DMS53 treated with DMSO at 0.1 percent for 48 hours (cell line): ENCODE measurements around the gene TSPO.
"Not testable (repeated sequence)": the region's sequence is repeated elsewhere in the genome, so short reads cannot be mapped to it uniquely, and the experiment has no call there.

ENCODE experiments used
- DNase-seq: peaks from one replicate; lab custom pipeline; 2025; ENCODE audit not compliant: unreplicated experiment; lab: John Stamatoyannopoulos, UW

TSPO gene

DNA sequence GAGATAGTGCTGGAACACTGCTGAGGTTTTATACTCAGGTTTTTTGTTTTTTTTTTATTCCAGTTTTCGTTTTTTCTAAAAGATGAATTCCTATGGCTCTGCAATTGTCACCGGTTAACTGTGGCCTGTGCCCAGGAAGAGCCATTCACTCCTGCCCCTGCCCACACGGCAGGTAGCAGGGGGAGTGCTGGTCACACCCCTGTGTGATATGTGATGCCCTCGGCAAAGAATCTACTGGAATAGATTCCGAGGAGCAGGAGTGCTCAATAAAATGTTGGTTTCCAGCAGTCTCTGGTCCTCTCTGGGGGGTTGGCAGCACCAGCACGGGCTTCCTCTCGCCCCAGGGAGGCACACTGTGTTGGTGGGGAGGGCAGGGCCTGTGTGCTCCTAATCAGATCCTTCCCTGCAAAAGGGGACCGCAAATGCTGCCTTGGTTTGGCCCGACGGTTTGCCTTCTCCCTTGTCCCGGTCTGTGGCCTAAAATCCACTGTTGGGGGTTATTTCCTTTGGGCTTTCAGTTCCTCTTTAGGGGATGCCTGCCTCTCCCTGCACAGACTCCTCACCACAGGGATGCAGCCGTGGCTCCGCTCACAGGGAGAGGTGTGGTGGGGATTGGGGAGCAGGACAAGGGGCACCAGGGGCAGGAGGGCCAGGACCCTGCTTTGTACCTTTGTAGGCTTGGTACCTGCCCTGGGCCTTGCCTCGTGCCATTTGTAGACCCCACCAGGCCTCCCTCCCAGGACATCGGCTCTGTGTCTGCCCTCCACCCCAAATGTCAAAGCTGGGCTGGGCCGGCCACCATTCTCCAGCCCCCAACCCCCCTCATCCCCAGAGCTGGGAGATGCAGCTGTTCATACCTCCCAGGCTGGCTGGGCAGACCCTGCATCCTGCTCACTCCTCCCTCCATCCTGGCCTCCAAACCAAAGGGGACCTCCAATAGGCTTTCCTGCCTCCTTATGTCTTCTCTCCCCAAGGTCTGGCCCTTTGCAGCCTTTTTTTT lies 21.6 kb upstream of the TSPO start:
- no peak for DNase-seq

DNA sequence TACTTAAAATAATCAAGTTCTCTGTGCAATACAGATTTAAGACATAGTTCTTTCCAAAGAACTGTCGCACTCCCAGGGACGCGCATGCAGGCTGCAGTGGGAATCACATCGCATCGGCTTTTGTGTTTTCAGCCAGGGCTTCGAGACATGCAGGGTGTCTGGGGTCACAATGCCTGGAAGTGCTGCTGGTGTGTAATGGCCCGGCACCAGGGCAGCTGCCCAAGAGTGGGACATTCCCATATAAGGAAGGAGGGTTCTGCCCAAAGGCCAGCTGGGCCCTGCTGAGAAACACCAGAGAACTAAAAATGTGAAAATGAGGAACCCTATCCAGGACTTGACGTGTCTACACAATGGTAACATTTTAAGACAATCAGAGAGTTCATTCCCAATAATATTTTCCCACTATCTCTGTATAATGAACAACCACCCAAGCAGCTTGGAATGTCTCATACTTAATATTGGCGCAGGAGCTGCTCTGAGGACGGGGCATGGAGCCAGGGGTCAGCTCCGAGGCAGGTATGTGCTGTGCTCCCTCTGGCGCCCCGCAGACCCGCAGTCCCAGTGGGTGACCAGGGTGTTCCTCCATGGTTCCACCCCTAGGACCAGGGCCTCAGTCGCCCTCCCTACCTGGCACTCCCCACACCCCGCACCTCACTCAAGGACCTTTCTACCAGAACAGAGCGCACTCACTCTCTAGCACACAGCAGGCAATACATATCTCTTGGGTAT lies 19.4 kb upstream of the TSPO start:
- DNase-seq, result no peak

DNA sequence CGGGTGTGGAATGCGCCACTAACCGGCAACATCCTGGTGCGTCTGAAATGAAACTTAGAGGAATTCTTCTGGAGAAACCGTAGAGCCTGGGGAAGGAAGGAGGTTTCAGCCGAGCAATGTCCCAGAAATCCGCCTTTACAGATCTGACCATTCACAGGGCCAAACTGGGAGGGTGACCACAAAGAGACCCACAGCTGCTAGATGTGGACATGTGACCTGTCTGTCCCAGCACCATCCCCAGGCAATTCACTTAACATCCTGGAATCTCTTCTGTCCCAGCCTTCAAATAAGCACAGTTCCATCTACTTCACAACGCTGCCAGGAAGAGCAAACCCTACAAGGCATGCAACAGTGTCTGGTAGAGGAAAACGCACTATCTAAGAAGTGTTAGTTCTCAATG lies 18.0 kb upstream of the TSPO start:
- no peak for DNase-seq

DNA sequence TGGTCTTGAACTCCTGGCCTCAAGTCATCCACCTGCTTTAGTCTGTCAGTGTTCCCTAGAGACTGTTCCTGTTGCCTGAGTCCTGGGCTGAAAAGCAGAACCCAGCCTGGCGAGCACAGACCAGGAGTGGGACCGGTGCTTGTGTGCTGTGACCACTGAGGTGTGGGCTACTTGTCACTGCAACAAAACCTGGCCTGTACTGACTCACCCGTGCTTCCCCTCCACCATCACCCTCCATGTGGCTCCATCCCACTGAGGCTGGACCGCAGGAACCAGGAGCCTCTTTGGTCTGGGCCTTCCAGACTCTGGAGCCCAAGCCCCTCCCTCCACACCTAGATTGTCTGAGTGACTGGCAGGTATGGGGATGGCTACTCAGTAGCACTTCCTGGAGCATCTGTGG lies 16.8 kb upstream of the TSPO start:
- DNase-seq, result no peak

DNA sequence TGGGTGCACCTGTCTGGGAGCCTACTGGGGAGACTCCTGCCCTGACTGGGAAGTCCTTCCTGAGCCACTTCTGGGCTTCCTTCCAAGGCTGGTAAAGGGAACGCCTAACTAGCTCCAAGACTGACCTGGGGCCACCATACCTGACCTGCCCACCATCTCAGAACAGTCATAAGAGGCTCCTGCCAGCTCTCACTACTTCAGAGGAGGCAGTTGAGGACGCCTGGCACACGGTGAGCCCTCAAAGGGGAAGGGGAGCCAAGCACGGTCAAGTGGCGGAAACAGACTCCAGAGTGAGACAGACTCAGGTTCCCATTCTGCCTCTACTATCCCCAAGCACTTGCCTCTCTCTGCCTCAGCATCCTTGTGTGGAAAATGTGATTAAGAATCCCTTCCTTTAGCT lies 15.8 kb upstream of the TSPO start:
- DNase-seq, result no peak

DNA sequence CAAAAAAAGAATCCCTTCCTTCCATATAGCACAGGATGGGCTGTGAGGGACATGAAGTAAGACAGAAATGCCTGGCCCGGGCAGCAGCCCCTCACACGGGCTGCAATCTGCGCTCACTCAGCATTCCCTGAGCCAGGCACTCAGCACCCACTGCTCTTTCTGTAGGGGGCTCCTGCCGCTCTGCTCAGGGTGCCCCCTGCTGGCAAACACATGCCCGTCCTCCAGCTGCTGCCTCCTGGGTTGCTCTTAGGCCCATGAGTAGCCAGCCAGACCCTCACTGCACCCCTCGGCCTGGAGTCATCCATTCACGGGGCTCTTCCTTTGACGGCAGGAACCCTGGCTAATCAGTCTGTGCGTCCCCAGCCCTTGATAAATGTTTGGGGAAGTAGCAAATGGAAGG lies 15.1 kb upstream of the TSPO start:
- no peak for DNase-seq

DNA sequence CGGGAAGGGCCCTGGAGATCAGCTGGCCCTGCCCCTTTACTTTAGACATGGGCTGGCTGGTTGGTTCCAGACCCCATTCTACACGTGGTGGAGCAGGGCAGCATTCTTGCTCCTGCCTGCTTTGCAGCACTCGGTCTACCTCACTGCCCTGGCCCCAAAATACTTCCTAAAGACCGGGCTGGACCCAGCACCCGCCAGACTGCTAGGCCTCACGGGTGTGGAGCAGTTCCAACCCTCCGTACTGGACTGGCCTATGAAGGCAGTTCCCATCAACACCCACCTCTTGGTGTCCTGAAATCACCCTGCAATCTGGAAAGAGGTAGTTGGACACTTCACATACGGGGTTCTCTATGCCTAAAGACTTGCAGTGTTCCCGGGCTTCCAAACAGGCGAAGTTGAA lies 14.6 kb upstream of the TSPO start:
- no peak for DNase-seq

DNA sequence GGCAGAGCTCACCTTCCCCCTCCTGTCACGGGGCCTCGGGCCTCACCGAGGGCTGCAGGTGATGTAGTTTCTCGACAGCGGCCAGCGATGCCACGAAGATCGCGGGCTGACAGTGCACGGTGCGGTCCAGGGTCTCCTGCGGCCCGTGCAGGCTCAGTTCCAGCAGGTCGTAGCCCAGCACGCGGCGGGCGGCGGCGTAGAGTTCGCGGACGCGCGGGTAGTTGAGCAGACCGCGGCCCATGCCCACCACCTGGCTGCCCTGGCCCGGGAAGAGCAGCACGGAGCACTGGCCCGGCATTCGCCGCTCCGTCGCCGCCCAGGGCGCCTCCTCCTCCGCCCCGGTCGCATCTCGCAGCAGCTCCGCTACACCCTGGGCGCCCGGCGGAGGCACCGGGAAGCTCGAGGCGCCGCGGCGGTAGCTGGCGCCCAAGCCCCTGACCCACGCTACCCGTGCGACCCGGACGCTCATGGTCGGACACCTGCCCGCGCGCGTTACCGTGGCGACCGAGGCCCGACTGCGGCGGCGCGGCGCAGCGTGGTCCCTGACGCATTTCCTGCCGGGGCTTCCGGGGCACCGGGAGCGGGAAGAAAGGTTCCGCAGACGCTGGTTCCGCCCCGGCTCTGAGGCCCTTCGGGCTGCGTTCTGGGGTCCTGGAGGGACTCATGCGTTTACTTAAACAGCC lies 8.3 kb upstream of the TSPO start, which contains the start of gene MCAT:
Gene MCAT, minus strand, starts transcription at position 519 of the 683 bp plus-strand sequence. Its CDS starts 50 bp downstream, at position 469.
- DNase-seq, result peak; percentile 69

DNA sequence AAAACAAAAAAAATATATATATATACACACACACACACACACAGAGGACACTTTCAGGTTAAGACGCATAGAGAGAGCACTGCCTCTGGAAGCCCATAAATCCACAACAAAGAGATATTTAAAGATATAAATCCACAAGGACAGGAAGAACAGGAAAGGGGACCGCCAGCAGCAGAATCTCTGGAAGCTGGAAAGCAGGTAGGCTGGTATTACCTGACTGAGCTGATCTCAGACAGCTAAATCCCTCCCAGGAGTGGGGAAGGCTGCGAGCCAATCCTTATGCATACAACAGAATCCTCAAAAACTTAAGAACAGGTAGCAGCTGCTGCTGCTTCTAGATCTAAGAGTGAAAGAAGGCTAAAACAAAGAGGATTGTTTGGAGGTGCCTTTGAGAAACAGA lies 6.4 kb upstream of the TSPO start:
- no peak for DNase-seq

DNA sequence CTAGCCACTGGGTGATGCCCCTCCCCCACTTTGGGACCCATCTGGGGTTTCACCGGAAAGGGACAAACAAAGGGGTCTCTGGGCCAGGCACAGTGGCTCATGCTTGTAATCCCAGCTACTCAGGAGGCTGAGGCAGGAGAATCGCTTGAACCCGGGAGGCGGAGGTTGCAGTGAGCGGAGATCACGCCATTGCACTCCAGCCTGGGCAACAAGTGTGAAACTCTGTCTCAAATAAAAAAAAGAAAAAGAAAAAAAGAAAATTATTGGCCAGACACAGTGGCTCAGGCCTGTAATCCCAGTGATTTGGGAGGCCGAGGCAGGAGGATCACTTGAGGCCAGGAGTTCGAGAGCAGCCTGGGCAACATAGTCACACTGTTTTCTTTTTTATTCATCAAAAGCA lies 6.0 kb upstream of the TSPO start:
- not testable (repeated sequence) for DNase-seq

DNA sequence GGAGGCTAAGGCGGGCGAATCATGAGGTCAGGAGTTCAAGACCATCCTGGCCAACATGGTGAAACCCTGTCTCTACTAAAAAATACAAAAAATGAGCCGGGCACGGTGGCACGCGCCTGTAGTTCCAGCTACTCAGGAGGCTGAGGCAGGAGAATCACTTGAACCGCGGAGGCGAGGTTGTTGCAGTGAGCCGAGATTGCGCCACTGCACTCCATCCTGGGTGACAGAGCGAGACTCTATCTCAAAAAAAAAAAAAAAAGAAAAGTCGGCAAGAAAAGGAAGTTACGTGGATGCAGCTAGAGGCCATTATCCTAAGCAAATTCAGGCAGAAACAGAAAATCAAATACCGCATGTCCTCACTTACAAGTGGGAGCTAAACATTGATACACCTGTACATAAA lies 5.0 kb upstream of the TSPO start:
- not testable (repeated sequence) for DNase-seq

DNA sequence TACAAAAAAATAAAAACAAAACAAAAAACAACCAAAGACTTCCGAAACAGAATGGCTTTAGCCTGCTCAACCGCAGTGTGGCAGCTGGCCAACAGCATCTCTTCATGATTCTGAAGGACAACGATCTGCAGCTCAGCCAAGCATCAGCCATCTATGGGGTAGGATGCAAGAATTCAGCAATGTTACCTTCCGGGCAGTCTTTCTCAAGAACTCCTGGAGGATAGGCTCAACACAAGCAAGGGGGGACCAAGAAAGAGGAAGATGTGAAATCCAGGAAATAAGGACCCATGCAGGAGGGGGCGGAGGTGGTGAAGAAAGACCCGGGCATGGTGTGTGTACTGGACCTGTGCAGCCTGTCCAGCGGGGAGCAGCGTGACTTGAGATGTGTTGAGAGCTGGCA lies 3.5 kb upstream of the TSPO start:
- no peak for DNase-seq

DNA sequence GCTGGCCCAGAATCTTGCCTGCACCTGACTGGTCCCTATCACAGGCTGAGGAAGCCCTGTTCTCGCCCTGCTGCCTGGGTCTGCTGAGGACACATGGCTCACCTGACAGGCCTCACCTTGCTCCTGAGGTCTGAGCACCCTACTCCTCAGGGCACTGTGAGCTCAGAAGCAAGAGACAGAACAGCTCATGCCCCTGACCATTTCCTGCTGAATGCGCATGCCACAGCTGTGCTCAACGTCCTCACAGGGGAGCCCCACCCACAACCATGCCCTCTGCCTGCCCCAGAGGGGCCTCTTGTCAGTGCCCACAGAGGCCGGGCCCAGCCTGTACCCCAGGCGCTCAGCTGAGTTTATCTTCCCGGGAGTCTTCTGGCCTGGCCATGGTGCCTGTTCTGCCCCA lies 2.8 kb upstream of the TSPO start:
- DNase-seq, result no peak

DNA sequence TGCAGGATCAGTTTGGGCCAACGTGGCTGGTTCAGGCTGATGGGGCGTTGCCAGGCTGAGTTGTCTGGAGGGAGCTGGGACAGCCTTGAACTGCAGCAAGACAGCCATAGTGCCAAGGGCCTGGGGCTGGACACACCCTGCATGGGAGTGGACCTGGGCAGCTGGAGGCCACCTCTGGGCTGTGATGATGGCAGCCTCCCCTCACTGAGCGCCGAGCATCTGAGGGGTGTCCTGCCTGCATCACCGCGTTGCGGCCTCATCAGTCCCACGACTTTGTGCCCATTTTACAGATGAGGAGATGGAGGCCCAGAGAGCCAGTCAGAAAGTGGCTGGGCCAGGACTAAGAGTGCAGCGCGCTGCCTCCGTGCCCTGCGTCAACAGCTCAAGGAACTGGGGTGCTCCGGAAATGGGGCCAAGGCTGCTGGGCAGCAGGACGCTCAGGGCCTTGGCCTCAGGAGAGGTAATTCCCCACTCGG lies 590 bp upstream of the TSPO start:
- no peak for DNase-seq

DNA sequence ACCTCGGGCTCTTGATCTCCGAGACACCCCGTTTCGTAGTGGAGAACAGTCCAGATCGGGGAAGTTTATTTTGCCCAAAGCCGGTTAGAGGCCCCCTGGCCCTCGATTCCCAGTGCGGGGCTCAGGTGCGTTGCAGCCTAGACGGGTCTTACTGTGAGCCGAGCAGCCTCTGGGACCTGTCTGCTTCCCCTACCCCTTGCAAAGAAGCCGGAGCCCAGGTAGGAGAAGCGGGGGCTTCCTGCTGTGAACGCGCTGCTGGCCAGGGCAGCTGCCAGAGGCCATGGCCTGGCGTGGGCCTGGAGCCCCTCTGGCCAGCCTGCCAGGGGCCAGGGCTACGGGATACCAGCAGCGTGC lies 621 bp downstream of the TSPO start:
- no peak for DNase-seq

DNA sequence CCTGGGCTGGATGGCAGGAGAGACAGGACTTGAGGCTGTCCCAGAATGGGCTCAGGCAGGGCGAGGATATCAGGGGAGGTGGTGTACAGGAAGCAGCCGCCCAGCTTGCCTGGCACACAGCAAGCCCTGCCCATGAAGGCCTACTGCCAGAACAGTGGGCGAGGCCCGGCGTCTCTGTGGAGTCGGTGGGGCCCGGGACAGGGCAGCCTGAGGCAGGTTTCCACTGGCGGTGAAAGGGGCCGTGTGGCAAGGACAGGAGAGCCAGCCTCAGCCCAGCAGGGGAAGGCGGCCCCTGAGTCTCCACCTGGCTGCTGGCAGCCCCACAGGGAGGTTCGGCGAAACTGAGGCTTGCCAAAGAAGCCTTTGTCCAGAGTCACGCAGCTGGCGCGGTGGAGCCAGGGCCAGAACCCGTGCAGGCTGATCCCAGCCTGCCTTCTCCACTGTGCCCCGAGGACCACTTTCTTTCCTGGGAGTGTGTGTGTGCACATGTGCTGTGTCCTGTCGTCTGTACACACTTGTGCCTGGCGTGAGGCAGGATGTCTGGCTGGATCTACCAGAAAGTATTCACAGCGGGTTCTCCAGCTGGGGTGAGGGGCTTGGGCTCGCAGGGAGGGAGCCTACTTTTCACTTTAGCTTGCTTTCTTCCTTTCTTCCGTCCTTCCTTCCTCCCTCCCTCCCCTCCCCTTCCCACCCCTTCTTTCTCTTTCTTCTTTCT lies 1.2 kb downstream of the TSPO start:
- DNase-seq, result peak; percentile 11

DNA sequence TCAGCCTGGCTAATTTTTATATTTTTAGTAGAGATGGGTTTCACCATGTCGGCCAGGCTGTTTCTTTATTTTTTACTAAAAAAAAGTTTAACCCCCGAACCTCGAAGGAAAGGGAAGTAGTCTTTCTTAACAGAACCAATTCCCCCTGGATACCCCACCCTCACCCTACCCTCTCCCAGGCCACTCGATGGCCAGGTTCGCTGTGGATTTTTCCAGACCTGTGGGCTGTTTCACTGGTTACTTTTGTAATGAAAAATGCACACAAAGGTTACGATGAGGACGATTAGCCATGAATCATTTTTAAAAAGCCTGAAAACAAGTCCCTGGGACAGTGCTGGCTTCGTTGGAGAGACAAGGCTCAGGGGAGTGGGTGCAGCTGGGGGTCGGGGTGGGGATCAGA lies 2.5 kb downstream of the TSPO start:
- no peak for DNase-seq

DNA sequence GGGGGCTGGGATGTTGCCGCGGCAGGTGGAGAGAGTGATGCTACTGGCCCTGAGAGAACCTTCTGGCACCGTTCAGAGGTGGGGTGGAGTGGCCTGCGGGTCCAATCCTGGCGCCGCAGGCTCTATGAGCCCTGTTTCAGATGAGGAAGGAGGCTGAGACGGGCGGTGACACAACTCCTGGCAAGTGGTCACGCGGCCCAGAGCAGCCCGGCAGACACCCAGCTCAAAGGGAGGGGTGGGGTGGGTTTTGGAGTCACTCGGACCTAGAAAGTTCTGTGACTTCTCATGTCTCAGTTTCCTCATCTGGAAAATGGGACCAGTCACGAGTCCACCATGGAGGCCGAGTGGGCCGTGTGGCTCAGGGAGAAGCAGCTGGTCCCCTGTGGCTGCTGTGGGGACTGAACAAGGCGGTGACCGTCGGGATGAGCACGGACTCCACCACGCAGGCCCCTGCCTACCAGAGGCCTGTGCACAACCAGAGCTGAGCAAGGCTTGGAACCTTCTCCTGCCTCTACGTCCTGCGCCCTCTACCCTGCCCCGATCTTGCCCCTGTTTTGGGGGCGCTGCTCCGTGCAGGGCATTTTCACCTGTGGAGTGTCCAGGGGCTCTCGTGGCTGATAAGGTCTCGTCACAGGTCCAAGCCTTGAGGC lies 3.7 kb downstream of the TSPO start:
- no peak for DNase-seq

DNA sequence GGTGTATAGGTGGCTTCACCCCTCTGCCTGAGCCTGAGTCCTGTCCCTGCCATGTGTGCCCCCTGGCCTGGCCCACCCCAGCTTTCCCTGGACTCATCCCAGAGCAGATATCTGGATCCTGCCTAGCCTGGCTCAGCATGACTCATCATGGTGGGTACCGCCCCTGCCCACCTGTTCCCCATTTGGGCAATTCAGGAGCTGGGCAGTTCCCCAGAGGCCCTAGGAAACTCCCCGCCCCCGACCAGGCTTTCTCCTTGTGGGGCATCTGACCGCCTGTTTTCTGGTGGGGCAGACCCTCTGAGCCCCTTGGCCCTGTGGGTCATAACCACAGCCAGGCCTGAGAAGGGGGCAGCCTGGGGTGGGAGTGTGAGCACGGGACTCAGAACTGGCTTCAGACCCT lies 4.4 kb downstream of the TSPO start:
- DNase-seq, result no peak

DNA sequence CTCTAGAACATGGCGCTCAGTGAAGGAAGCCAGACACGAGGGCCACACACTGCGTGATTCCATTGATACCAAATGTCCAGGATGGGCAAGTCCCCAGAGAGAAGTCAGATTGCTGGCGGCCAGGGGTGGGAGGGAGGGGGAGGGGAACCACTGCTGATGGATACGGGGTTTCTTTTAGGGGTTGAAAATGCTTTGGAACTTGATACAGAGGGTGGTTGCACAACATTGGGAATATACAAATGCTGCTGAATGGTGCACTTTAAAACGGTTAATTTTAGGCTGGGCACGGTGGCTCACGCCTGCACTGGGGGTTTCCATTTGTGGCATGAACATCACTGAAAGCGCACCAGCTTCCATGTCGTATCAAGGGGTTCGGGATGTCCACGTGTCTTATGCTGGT lies 5.1 kb downstream of the TSPO start:
- no peak for DNase-seq
